PC-9 (cell line): ENCODE data around the gene DNMT3A. TPM values are rescaled to one million over a fixed set of nuclear protein-coding genes. Genes with fewer than 3 reads are reported as not detected.

Experiments
- BruUV-seq: library from RNA; stranded (reverse); fragments of 400-500 nt; replicated peaks from 2 replicates; lab custom pipeline; 2021; lab: Mats Ljungman, UMichigan
- CTCF ChIA-PET: fragments of 300-600 bp; sonication (Branson Sonifier 250); formaldehyde crosslinking; loops from one replicate; lab custom pipeline; 2022; ENCODE audit warnings: antibody characterized with exemption; lab: Charles Lee
- POLR2A ChIA-PET: fragments of 300-600 bp; sonication (Branson Sonifier 250); formaldehyde crosslinking; loops from one replicate; lab custom pipeline; 2022; ENCODE audit warnings: antibody characterized with exemption; ENCODE audit not compliant: unreplicated experiment; lab: Charles Lee
- DNase-seq, 2 experiments: peaks; one replicate each; pipeline versions ENCODE4 v3.0.0 to v3.0.0-alpha.2; 2015 to 2022; ENCODE audit warnings: mixed read lengths in 1 of 2
- H2AFZ ChIP-seq: fragments of 200-600 bp; sonication (generic); 2 replicates; pipeline ENCODE4 v1.8.1; 2017; ENCODE audit warnings: antibody characterized with exemption
- H3F3A ChIP-seq: fragments of 200-600 bp; sonication (generic); 2 replicates; pipeline ENCODE4 v1.8.1; 2017; ENCODE audit warnings: antibody characterized with exemption, mild to moderate bottlenecking, low read depth; ENCODE audit not compliant: insufficient read depth
- H3K27ac ChIP-seq: fragments of 200-600 bp; sonication (generic); 2 replicates; pipeline ENCODE4 v1.6.1; 2016; ENCODE audit warnings: mixed run types
- H3K27me3 ChIP-seq: fragments of 200-600 bp; sonication (generic); 2 replicates; pipeline ENCODE4 v1.6.1; 2016; ENCODE audit warnings: low read depth, mixed run types; ENCODE audit not compliant: insufficient read depth
- H3K36me3 ChIP-seq: fragments of 200-600 bp; sonication (generic); 2 replicates; pipeline ENCODE4 v1.6.1; 2016; ENCODE audit warnings: low read depth, mixed run types
- H3K4me1 ChIP-seq: fragments of 200-600 bp; sonication (generic); replicated peaks from 2 replicates; pipeline ENCODE4 v1.6.1; 2016; ENCODE audit warnings: mixed run types; ENCODE audit not compliant: insufficient read depth
- H3K4me2 ChIP-seq: fragments of 200-600 bp; sonication (generic); 2 replicates; pipeline ENCODE4 v1.6.1; 2017; ENCODE audit warnings: mixed run types
- H3K4me3 ChIP-seq: fragments of 200-600 bp; sonication (generic); 2 replicates; pipeline ENCODE4 v1.6.1; 2016; ENCODE audit warnings: mixed run types
- H3K79me2 ChIP-seq: fragments of 200-600 bp; sonication (generic); 2 replicates; pipeline ENCODE4 v1.6.1; 2017; ENCODE audit warnings: low read depth, mixed run types
- H3K9me2 ChIP-seq: fragments of 200-600 bp; sonication (generic); 2 replicates; pipeline ENCODE4 v1.8.1; 2017; ENCODE audit warnings: mild to moderate bottlenecking; ENCODE audit not compliant: insufficient read depth
- H3K9me3 ChIP-seq: fragments of 200-600 bp; sonication (generic); 2 replicates; pipeline ENCODE4 v1.8.1; 2016; ENCODE audit warnings: low read depth; ENCODE audit not compliant: insufficient read depth
- H4K20me1 ChIP-seq: fragments of 200-600 bp; sonication (generic); 2 replicates; pipeline ENCODE4 v1.8.1; 2017; ENCODE audit not compliant: insufficient read depth
- CTCF ChIP-seq: fragments of 200-600 bp; sonication (generic); conservative IDR thresholded peaks from 2 replicates; pipeline ENCODE4 v1.6.1; 2017; ENCODE audit warnings: mixed run types, antibody characterized with exemption, mild to moderate bottlenecking, moderate library complexity
- EZH2 ChIP-seq: fragments of 200-600 bp; sonication (generic); IDR thresholded peaks from 2 replicates; pipeline ENCODE4 v1.8.0; 2017; ENCODE audit warnings: antibody characterized with exemption, low read depth
- intact Hi-C: fragments of 100-400 bp; cut with micrococcal nuclease; formaldehyde crosslinking; loops from one replicate; pipeline ENCODE4 v1.10.0; 2022; ENCODE audit not compliant: unreplicated experiment
- total RNA-seq: library from RNA; stranded (reverse); gene quantifications from 2 replicates; pipeline ENCODE4 v1.2.3, GENCODE V29; 2021

The DNMT3A gene
- total RNA-seq, 1 experiment from 2014 or later, result 38.9 TPM

- Histone ChIP-seq H4K20me1 (no peaks in the 10 kb centered on the region), H2AFZ (no peak overlapping the region), H3K4me2 (no peak overlapping the region), H3K79me2 (no peaks in the 10 kb centered on the region), H3K4me3 (no peak overlapping the region), H3K9me2 (no peaks in the 10 kb centered on the region), H3F3A (no peaks in the 10 kb centered on the region), H3K27me3 (no peaks in the 10 kb centered on the region), H3K27ac (no peak overlapping the region), H3K36me3 (no peaks in the 10 kb centered on the region), H3K9me3 (no peaks in the 10 kb centered on the region), H3K4me1 (peaks cover 8% of the 10 kb centered on the region; the same call in 1 of the 2 replicates)
- intact Hi-C loops, result loop anchor here (10.0 kb wide), 1 partner anchor 302 kb away; no protein-coding TSS in a partner anchor
- DNase-seq, result no peak
- no peak for TF ChIP-seq CTCF
- TF ChIP-seq EZH2, result no peak
- no TSS peak for BruUV-seq
- ChIA-PET POLR2A (no interaction called here), CTCF (no interaction called here)
Observed at GRCh38 chr2:25222477-25223121, 119.1 kb downstream of the DNMT3A start.

GRCh38 chr2:25221579-25221978 lies 120.1 kb downstream of the DNMT3A start:
- Histone ChIP-seq H3K36me3 (no peaks in the 10 kb centered on the region), H3K4me3 (no peak overlapping the region), H4K20me1 (no peaks in the 10 kb centered on the region), H3F3A (no peaks in the 10 kb centered on the region), H3K27ac (no peak overlapping the region), H3K79me2 (no peaks in the 10 kb centered on the region), H3K27me3 (no peaks in the 10 kb centered on the region), H3K4me2 (no peak overlapping the region), H3K4me1 (peaks cover 8% of the 10 kb centered on the region; the same call in 1 of the 2 replicates), H3K9me2 (no peaks in the 10 kb centered on the region), H2AFZ (no peak overlapping the region), H3K9me3 (no peaks in the 10 kb centered on the region)
- no peak for DNase-seq
- CTCF ChIA-PET, result no interaction called here
- TF ChIP-seq CTCF, result no peak
- TF ChIP-seq EZH2, result no peak
- no TSS peak for BruUV-seq
- POLR2A ChIA-PET, result no interaction called here
- intact Hi-C loops, result loop anchor here (10.0 kb wide), 1 partner anchor 303 kb away; no protein-coding TSS in a partner anchor

GRCh38 chr2:25220313-25220712 lies 121.4 kb downstream of the DNMT3A start:
- H3K79me2 ChIP-seq, result no peaks in the 10 kb centered on the region
- intact Hi-C loops, result loop anchor here (10.0 kb wide), 1 partner anchor 304 kb away; no protein-coding TSS in a partner anchor
- H3K9me3 ChIP-seq, result no peaks in the 10 kb centered on the region
- no peaks in the 10 kb centered on the region for H3F3A ChIP-seq
- no peaks in the 10 kb centered on the region for H3K36me3 ChIP-seq
- H3K4me2 ChIP-seq, result no peak overlapping the region
- H3K27ac ChIP-seq, result no peak overlapping the region
- H3K4me3 ChIP-seq, result no peak overlapping the region
- H3K9me2 ChIP-seq, result no peaks in the 10 kb centered on the region
- BruUV-seq, result no TSS peak
- POLR2A ChIA-PET, result interaction anchor here (0.7 kb wide), 1 partner anchor 373 kb away, joined by 4 read pairs; no protein-coding TSS in a partner anchor
- CTCF ChIA-PET, result no interaction called here
- H2AFZ ChIP-seq, result no peak overlapping the region
- H4K20me1 ChIP-seq, result no peaks in the 10 kb centered on the region
- no peak for TF ChIP-seq CTCF
- no peak for TF ChIP-seq EZH2
- DNase-seq, result no peak
- H3K27me3 ChIP-seq, result no peaks in the 10 kb centered on the region
- H3K4me1 ChIP-seq, result peaks cover 8% of the 10 kb centered on the region; the same call in 1 of the 2 replicates
